BJ (cell line): ENCODE data around the gene SH2D6. TPM values are rescaled to one million over a fixed set of nuclear protein-coding genes. Genes with fewer than 3 reads are reported as not detected.

Experiments
- CTCF ChIA-PET: fragments of 350-600 bp; formaldehyde crosslinking; extraction: SDS; loops from one replicate; lab custom pipeline; 2021; ENCODE audit warnings: antibody characterized with exemption, inconsistent platforms; lab: Yijun Ruan, JAX
- POLR2A ChIA-PET: fragments of 300-600 bp; sonication (Branson Sonifier 250); formaldehyde crosslinking; extraction: SDS; loops from one replicate; lab custom pipeline; 2021; ENCODE audit warnings: antibody characterized with exemption; lab: Charles Lee
- DNase-seq: peaks from one replicate; pipeline ENCODE4 v3.0.0-alpha.2; 2011; ENCODE audit warnings: low read depth
- H3K27me3 ChIP-seq: 2 replicates; pipeline ENCODE4 v1.6.0; 2011; ENCODE audit warnings: low read length; ENCODE audit not compliant: control insufficient read depth, insufficient read depth
- H3K36me3 ChIP-seq: 2 replicates; pipeline ENCODE4 v1.5.1; 2011; ENCODE audit warnings: low read length; ENCODE audit not compliant: control insufficient read depth, insufficient read depth
- H3K4me3 ChIP-seq: 2 replicates; pipeline ENCODE4 v1.5.1; 2011; ENCODE audit warnings: low read depth, mild to moderate bottlenecking, control low read depth, low read length
- polyA plus RNA-seq: library from polyadenylated mRNA; depleted of rRNA; stranded (reverse); fragments of >200 nt; gene quantifications from 2 replicates; pipeline ENCODE4 v1.2.3, GENCODE V29; 2011
- TF ChIP-seq, protein P1 (sequence below): IDR thresholded peaks from 2 replicates; pipeline ENCODE4 v1.5.1; 2011; ENCODE audit warnings: low read depth, mild to moderate bottlenecking, control low read depth, inconsistent platforms, low read length, moderate library complexity; ENCODE audit not compliant: insufficient read depth

Gene SH2D6
- polyA plus RNA-seq, 1 experiment: 0.18 TPM

- CTCF ChIA-PET: interaction anchor here (0.6 to 1.3 kb wide), 5 partner anchors 9 to 159 kb away, joined by 3 to 5 read pairs (median 3); no protein-coding TSS in a partner anchor
- Histone ChIP-seq H3K4me3 (no peak overlapping the region), H3K36me3 (peaks cover 9% of the 10 kb centered on the region), H3K27me3 (no peaks in the 10 kb centered on the region)
- TF ChIP-seq, protein P1, sequence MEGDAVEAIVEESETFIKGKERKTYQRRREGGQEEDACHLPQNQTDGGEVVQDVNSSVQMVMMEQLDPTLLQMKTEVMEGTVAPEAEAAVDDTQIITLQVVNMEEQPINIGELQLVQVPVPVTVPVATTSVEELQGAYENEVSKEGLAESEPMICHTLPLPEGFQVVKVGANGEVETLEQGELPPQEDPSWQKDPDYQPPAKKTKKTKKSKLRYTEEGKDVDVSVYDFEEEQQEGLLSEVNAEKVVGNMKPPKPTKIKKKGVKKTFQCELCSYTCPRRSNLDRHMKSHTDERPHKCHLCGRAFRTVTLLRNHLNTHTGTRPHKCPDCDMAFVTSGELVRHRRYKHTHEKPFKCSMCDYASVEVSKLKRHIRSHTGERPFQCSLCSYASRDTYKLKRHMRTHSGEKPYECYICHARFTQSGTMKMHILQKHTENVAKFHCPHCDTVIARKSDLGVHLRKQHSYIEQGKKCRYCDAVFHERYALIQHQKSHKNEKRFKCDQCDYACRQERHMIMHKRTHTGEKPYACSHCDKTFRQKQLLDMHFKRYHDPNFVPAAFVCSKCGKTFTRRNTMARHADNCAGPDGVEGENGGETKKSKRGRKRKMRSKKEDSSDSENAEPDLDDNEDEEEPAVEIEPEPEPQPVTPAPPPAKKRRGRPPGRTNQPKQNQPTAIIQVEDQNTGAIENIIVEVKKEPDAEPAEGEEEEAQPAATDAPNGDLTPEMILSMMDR: no peak
- POLR2A ChIA-PET: interaction anchor here (0.6 kb wide), 1 partner anchor 158 kb away, joined by 3 read pairs; no protein-coding TSS in a partner anchor
- no peak for DNase-seq
Observed at GRCh38 chr2:85393836-85394235, 24.7 kb upstream of the SH2D6 start.

GRCh38 chr2:85394261-85394681 lies 24.2 kb upstream of the SH2D6 start:
- Histone ChIP-seq H3K4me3 (no peak overlapping the region), H3K27me3 (no peaks in the 10 kb centered on the region), H3K36me3 (peaks cover 7% of the 10 kb centered on the region)
- DNase-seq: no peak
- CTCF ChIA-PET: interaction anchor here (1.0 to 1.3 kb wide), 4 partner anchors 9 to 158 kb away, joined by 3 to 5 read pairs (median 4); no protein-coding TSS in a partner anchor
- TF ChIP-seq, protein P1: no peak
- POLR2A ChIA-PET: no interaction called here

GRCh38 chr2:85394976-85395375 lies 23.5 kb upstream of the SH2D6 start:
- CTCF ChIA-PET: interaction anchor here (1.3 kb wide), 1 partner anchor 10 kb away, joined by 3 read pairs; no protein-coding TSS in a partner anchor
- DNase-seq: no peak
- no peaks in the 10 kb centered on the region for H3K27me3 ChIP-seq
- H3K36me3 ChIP-seq: peaks cover 9% of the 10 kb centered on the region
- H3K4me3 ChIP-seq: no peak overlapping the region
- POLR2A ChIA-PET: no interaction called here
- TF ChIP-seq, protein P1: no peak

- H3K27me3 ChIP-seq: no peaks in the 10 kb centered on the region
- DNase-seq: no peak
- no peak overlapping the region for H3K4me3 ChIP-seq
- H3K36me3 ChIP-seq: peaks cover 6% of the 10 kb centered on the region
- TF ChIP-seq, protein P1: no peak
- CTCF ChIA-PET: interaction anchor here (0.7 to 1.2 kb wide), 2 partner anchors 155 to 408 kb away, joined by 3 read pairs; no protein-coding TSS in a partner anchor
- POLR2A ChIA-PET: interaction anchor here (0.6 kb wide), 1 partner anchor 1190 kb away, joined by 4 read pairs; no protein-coding TSS in a partner anchor
Observed at GRCh38 chr2:85395912-85396475, 22.5 kb upstream of the SH2D6 start.

DNA sequence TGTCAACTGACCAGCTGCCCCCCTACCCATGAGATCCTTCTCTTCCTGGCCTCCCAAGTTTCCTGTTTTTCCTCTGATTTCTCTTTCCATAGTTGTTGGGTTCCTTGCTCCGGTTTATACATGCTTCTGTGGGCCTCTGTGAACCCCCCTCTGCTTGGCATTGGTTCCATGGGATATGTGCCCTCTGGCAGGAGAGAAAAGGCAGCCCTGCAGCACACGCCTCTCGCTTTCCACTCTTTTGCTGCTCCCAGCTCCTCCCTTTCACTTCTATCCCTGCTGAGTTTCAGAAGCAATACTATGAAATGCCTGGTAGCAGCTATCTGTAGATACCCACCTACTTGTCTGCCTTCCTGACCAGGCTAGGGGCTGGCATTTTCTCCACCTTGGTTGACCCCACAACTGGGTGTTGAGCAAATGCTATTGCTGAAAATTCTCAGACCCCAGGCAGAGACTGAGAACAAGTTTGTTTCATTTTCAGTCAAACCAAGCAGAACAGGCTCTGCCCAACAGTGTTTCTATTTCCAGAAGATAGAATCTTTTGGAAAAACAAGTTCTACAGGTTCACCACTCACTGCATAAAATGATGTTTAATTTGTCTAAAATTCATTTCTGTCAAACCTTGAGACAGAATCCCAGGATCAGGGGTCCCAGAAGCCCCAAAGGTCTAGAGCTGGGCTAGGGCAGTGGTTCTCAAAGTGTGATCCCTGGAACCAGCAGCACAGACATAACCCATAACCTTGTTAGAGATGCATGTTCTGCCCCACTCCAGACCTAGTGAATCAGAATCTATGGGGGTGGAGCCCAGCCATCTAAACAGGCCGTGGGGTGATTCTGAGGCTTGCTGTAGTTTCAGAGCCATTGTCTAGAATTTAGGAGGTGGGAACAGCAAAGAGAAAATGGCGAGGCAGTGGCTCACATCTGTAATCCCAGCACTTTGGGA lies 21.7 kb upstream of the SH2D6 start:
- H3K36me3 ChIP-seq: peaks cover 10% of the 10 kb centered on the region
- no peak overlapping the region for H3K4me3 ChIP-seq
- DNase-seq: no peak
- ChIA-PET POLR2A (interaction anchor here (0.6 kb wide), 1 partner anchor 1189 kb away, joined by 4 read pairs; no protein-coding TSS in a partner anchor), CTCF (interaction anchor here (0.7 to 1.2 kb wide), 2 partner anchors 154 to 409 kb away, joined by 3 read pairs; no protein-coding TSS in a partner anchor)
- TF ChIP-seq, protein P1: no peak
- H3K27me3 ChIP-seq: no peaks in the 10 kb centered on the region
